ENCODE results near the gene GPSM1.
"Not testable (repeated sequence)": the region's sequence is repeated elsewhere in the genome, so short reads cannot be mapped to it uniquely, and the experiment has no call there.

The GPSM1 gene

GRCh38 chr9:136317695-136318094, 9.6 kb upstream of the GPSM1 start:
- H3K27ac Mint-ChIP-seq, result no peak overlapping the region
- H3K27me3 Mint-ChIP-seq, result peaks cover 42% of the 10 kb centered on the region
- peak; percentile 3 for ATAC-seq
- peaks cover 18% of the 10 kb centered on the region for H3K9me3 Mint-ChIP-seq
- no peak overlapping the region for H3K4me3 Mint-ChIP-seq
- H3K36me3 Mint-ChIP-seq, result peaks cover 8% of the 10 kb centered on the region
- H3K4me1 Mint-ChIP-seq, result peaks cover 10% of the 10 kb centered on the region

- ATAC-seq, result no peak
- H3K27ac Mint-ChIP-seq, result no peak overlapping the region
- peaks cover 8% of the 10 kb centered on the region for H3K36me3 Mint-ChIP-seq
- H3K4me1 Mint-ChIP-seq, result peaks cover 10% of the 10 kb centered on the region
- peaks cover 18% of the 10 kb centered on the region for H3K9me3 Mint-ChIP-seq
- H3K27me3 Mint-ChIP-seq, result peaks cover 47% of the 10 kb centered on the region
- no peak overlapping the region for H3K4me3 Mint-ChIP-seq
These were observed 9.1 kb upstream of the GPSM1 start for GRCh38 chr9:136318111-136318775.

GRCh38 chr9:136318776-136319241, 8.5 kb upstream of the GPSM1 start:
- peaks cover 8% of the 10 kb centered on the region for H3K36me3 Mint-ChIP-seq
- no peak overlapping the region for H3K4me3 Mint-ChIP-seq
- H3K4me1 Mint-ChIP-seq, result peaks cover 10% of the 10 kb centered on the region
- peak; percentile 7 for ATAC-seq
- peaks cover 53% of the 10 kb centered on the region for H3K27me3 Mint-ChIP-seq
- H3K27ac Mint-ChIP-seq, result no peak overlapping the region
- peaks cover 18% of the 10 kb centered on the region for H3K9me3 Mint-ChIP-seq

- H3K27me3 Mint-ChIP-seq, result peaks cover 56% of the 10 kb centered on the region
- H3K4me1 Mint-ChIP-seq, result peaks cover 10% of the 10 kb centered on the region
- not testable (repeated sequence) for H3K27ac Mint-ChIP-seq, H3K36me3 Mint-ChIP-seq, H3K4me3 Mint-ChIP-seq, ATAC-seq
- H3K9me3 Mint-ChIP-seq, result peaks cover 18% of the 10 kb centered on the region
These were observed 8.1 kb upstream of the GPSM1 start for GRCh38 chr9:136319244-136319643.

- not testable (repeated sequence) for ATAC-seq, H3K36me3 Mint-ChIP-seq, H3K4me3 Mint-ChIP-seq, H3K27ac Mint-ChIP-seq
- Mint-ChIP-seq H3K4me1 (peaks cover 10% of the 10 kb centered on the region), H3K9me3 (peaks cover 11% of the 10 kb centered on the region), H3K27me3 (peaks cover 56% of the 10 kb centered on the region)
These were observed 7.4 kb upstream of the GPSM1 start for GRCh38 chr9:136319955-136320354.

GRCh38 chr9:136320972-136321371, 6.4 kb upstream of the GPSM1 start:
- ATAC-seq, H3K4me3 Mint-ChIP-seq, H3K36me3 Mint-ChIP-seq, H3K9me3 Mint-ChIP-seq, H3K27ac Mint-ChIP-seq: not testable (repeated sequence)
- H3K4me1 Mint-ChIP-seq, result peaks cover 10% of the 10 kb centered on the region
- H3K27me3 Mint-ChIP-seq, result peaks cover 56% of the 10 kb centered on the region

- no peak for ATAC-seq
These were observed 5.8 kb upstream of the GPSM1 start for GRCh38 chr9:136321561-136321960.

GRCh38 chr9:136322756-136323330, 4.5 kb upstream of the GPSM1 start:
- no peak for ATAC-seq
- Mint-ChIP-seq H3K9me3 (no peaks in the 10 kb centered on the region), H3K4me1 (peaks cover 5% of the 10 kb centered on the region), H3K36me3 (no peaks in the 10 kb centered on the region), H3K27me3 (peaks cover 47% of the 10 kb centered on the region), H3K27ac (no peak overlapping the region), H3K4me3 (no peak overlapping the region)

More at GRCh38 chr9:136321561-136321960, 5.8 kb upstream of the GPSM1 start:
- Mint-ChIP-seq H3K27ac (no peak overlapping the region), H3K4me1 (peaks cover 10% of the 10 kb centered on the region), H3K9me3 (no peaks in the 10 kb centered on the region), H3K27me3 (peaks cover 56% of the 10 kb centered on the region), H3K36me3 (no peaks in the 10 kb centered on the region), H3K4me3 (no peak overlapping the region)

GRCh38 chr9:136323371-136323789, 4.0 kb upstream of the GPSM1 start:
- H3K27ac Mint-ChIP-seq, result no peak overlapping the region

GRCh38 chr9:136324501-136325300, 2.6 kb upstream of the GPSM1 start:
- Mint-ChIP-seq H3K9me3 (no peaks in the 10 kb centered on the region), H3K36me3 (no peaks in the 10 kb centered on the region), H3K4me3 (no peak overlapping the region), H3K27ac (no peak overlapping the region), H3K27me3 (peaks cover 57% of the 10 kb centered on the region), H3K4me1 (peaks cover 6% of the 10 kb centered on the region)
- ATAC-seq, result no peak

More at GRCh38 chr9:136323371-136323789, 4.0 kb upstream of the GPSM1 start:
- Mint-ChIP-seq H3K4me1 (no peaks in the 10 kb centered on the region), H3K4me3 (no peak overlapping the region), H3K36me3 (no peaks in the 10 kb centered on the region), H3K27me3 (peaks cover 44% of the 10 kb centered on the region), H3K9me3 (no peaks in the 10 kb centered on the region)
- ATAC-seq, result no peak

- H3K9me3 Mint-ChIP-seq, result no peaks in the 10 kb centered on the region
- H3K36me3 Mint-ChIP-seq, result no peaks in the 10 kb centered on the region
- H3K27me3 Mint-ChIP-seq, result peaks cover 63% of the 10 kb centered on the region
- H3K27ac Mint-ChIP-seq, result no peak overlapping the region
- H3K4me3 Mint-ChIP-seq, result no peak overlapping the region
- H3K4me1 Mint-ChIP-seq, result peaks cover 6% of the 10 kb centered on the region
- ATAC-seq, result no peak
These were observed 2.0 kb upstream of the GPSM1 start for GRCh38 chr9:136325358-136325757.

- no peak overlapping the region for H3K4me3 Mint-ChIP-seq
- no peaks in the 10 kb centered on the region for H3K36me3 Mint-ChIP-seq
- no peaks in the 10 kb centered on the region for H3K9me3 Mint-ChIP-seq
- peaks cover 72% of the 10 kb centered on the region for H3K27me3 Mint-ChIP-seq
- H3K27ac Mint-ChIP-seq, result no peak overlapping the region
- H3K4me1 Mint-ChIP-seq, result peaks cover 6% of the 10 kb centered on the region
- ATAC-seq, result no peak
These were observed 1.1 kb upstream of the GPSM1 start for GRCh38 chr9:136326061-136326760.

- ATAC-seq, result no peak
- Mint-ChIP-seq H3K27ac (no peak overlapping the region), H3K4me3 (peak overlapping the region; percentile 67), H3K9me3 (no peaks in the 10 kb centered on the region), H3K36me3 (no peaks in the 10 kb centered on the region), H3K4me1 (peaks cover 6% of the 10 kb centered on the region), H3K27me3 (peaks cover 78% of the 10 kb centered on the region)
These were observed 507 bp upstream of the GPSM1 start for GRCh38 chr9:136326761-136327303.

- ATAC-seq, result no peak
- H3K36me3 Mint-ChIP-seq, result no peaks in the 10 kb centered on the region
- H3K27ac Mint-ChIP-seq, result no peak overlapping the region
- H3K27me3 Mint-ChIP-seq, result peaks cover 87% of the 10 kb centered on the region
- H3K4me1 Mint-ChIP-seq, result peaks cover 6% of the 10 kb centered on the region
- peak overlapping the region; percentile 36 for H3K4me3 Mint-ChIP-seq
- H3K9me3 Mint-ChIP-seq, result no peaks in the 10 kb centered on the region
These were observed 777 bp downstream of the GPSM1 start for GRCh38 chr9:136328011-136328621.
